Transverse colon (tissue), 4 donors: ENCODE results near the gene CSRP3. TPM values are rescaled to one million over a fixed set of nuclear protein-coding genes. Genes with fewer than 3 reads are reported as not detected.

Experiments used
- DNase-seq: peaks from one replicate; pipeline ENCODE4 v3.0.0-alpha.2; 2019
- H3K27ac ChIP-seq, 4 donors: fragments of 200-600 bp; sonication (generic); 2 replicates each; pipeline ENCODE4 v1.5.1; 2016 to 2018; ENCODE audit warnings: inconsistent platforms in 4 of 4
- H3K27me3 ChIP-seq: fragments of 200-600 bp; sonication (generic); 2 replicates; pipeline ENCODE4 v1.5.1; 2017; ENCODE audit warnings: inconsistent platforms
- H3K36me3 ChIP-seq, 4 donors: fragments of 200-600 bp; sonication (generic); 2 replicates each; pipeline ENCODE4 v1.5.1; 2017 to 2019; ENCODE audit warnings: inconsistent platforms in 4 of 4
- H3K4me1 ChIP-seq, 4 donors: fragments of 200-600 bp; sonication (generic); 2 replicates each; pipeline ENCODE4 v1.5.1; 2017 to 2020; ENCODE audit warnings: inconsistent platforms in 4 of 4
- H3K4me3 ChIP-seq, 4 donors: fragments of 200-600 bp; sonication (generic); 1 replicate in 1 of 4; 2 replicates in 3 of 4; pipeline versions ENCODE4 v1.5.1 to v1.6.1; 2017 to 2019; ENCODE audit warnings: inconsistent platforms in 4 of 4
- H3K9me3 ChIP-seq, 2 donors: fragments of 200-600 bp; sonication (generic); 2 replicates each; pipeline ENCODE4 v1.5.1; 2017 to 2019; ENCODE audit warnings: inconsistent platforms in 2 of 2
- EP300 ChIP-seq: sonication (generic); formaldehyde crosslinking; IDR thresholded peaks from one replicate; pipeline ENCODE4 v1.6.1; 2017; ENCODE audit warnings: antibody characterized with exemption, low read depth
- POLR2A ChIP-seq: fragments of 450-650 bp; IDR thresholded peaks from one replicate; pipeline ENCODE4 v1.6.1; 2016; ENCODE audit warnings: antibody characterized with exemption, mild to moderate bottlenecking, moderate library complexity
- POLR2AphosphoS5 ChIP-seq, 3 donors: sonication (generic); formaldehyde crosslinking; IDR thresholded peaks; one replicate each; pipeline ENCODE4 v1.6.1; 2016; ENCODE audit warnings: antibody characterized with exemption in 3 of 3
- WGBS, 2 donors: methylation state at CpG; one replicate each; pipeline ENCODE4 v1.1.5; 2018; ENCODE audit warnings: low coverage in 1 of 2; 5-methylcytosine and 5-hydroxymethylcytosine counted together
- in situ Hi-C, 4 donors: fragments of 200-750 bp; cut with MboI; loops; one replicate each; pipeline versions ENCODE4 v1.15.0 to v1.15.1; 2017; ENCODE audit warnings: low sequenced_read_pairs in 3 of 4, low pct_ligation_motif_present in 1 of 4, low pct_unique_long_range_greater_than_20kb in 1 of 4
- intact Hi-C: fragments of 100-400 bp; cut with DNase I; formaldehyde crosslinking; loops from one replicate; pipeline ENCODE4 v1.15.1; 2023; ENCODE audit warnings: low total_unique reads
- total RNA-seq, 4 donors: library from RNA; depleted of rRNA; stranded (reverse); fragments of >200 nt; gene quantifications; one replicate each; pipeline ENCODE4 v1.1.0, GENCODE V29; 2016
- TF ChIP-seq, protein P1 (sequence below), 5 experiments: fragments of 200-600 bp in 3 of 5; fragments of 450-650 bp in 2 of 5; sonication (generic) in 3 of 5; IDR thresholded peaks; 1 replicate in 2 of 5; 2 replicates in 3 of 5; pipeline ENCODE4 v1.5.1; 2016 to 2017; ENCODE audit warnings: antibody characterized with exemption in 5 of 5, inconsistent platforms in 3 of 5, mild to moderate bottlenecking in 2 of 5, moderate library complexity in 1 of 5

CSRP3 gene
- total RNA-seq, 4 donors from 2014 or later: not detected

DNA sequence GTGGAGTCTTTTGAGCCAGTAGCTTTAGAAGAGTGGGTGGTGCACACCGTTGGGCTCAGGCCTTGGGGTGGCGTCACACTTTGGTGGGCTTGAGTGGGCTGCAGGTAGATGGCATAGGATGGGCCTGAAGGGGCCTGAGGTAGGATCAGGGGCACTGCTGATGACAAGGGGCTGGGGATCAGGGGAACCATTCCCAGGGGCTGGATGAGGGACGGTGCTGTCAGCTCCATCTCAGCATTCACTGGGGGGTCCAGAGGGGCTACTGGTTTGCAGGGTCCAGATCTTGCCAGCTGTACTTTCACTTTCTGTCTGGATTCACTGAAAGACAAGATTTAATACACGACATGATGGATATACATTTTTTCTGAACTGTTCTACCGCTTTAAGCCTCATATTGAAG is 27.9 kb upstream of the CSRP3 start:
- DNase-seq: no peak
- peaks cover 0 to 12% (median 5%) of the 10 kb centered on the region in 4 donors for H3K4me1 ChIP-seq
- in situ Hi-C loops (no loop called here), intact Hi-C loops (no loop called here)
- H3K27me3 ChIP-seq: no peaks in the 10 kb centered on the region
- no peaks in the 10 kb centered on the region for H3K36me3 ChIP-seq
- no peak overlapping the region for H3K27ac ChIP-seq
- H3K4me3 ChIP-seq: no peak overlapping the region
- 89 to 91% methylated on average over 2 to 5 of the region's 5 CpGs for WGBS, 2 donors
- H3K9me3 ChIP-seq: no peaks in the 10 kb centered on the region
- TF ChIP-seq, protein P1, sequence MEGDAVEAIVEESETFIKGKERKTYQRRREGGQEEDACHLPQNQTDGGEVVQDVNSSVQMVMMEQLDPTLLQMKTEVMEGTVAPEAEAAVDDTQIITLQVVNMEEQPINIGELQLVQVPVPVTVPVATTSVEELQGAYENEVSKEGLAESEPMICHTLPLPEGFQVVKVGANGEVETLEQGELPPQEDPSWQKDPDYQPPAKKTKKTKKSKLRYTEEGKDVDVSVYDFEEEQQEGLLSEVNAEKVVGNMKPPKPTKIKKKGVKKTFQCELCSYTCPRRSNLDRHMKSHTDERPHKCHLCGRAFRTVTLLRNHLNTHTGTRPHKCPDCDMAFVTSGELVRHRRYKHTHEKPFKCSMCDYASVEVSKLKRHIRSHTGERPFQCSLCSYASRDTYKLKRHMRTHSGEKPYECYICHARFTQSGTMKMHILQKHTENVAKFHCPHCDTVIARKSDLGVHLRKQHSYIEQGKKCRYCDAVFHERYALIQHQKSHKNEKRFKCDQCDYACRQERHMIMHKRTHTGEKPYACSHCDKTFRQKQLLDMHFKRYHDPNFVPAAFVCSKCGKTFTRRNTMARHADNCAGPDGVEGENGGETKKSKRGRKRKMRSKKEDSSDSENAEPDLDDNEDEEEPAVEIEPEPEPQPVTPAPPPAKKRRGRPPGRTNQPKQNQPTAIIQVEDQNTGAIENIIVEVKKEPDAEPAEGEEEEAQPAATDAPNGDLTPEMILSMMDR (IDR thresholded peaks at IDR 0.05): no peak
- TF ChIP-seq EP300 (no peak), POLR2A (no peak), POLR2AphosphoS5 (IDR thresholded peaks at IDR 0.05) (no peak)

DNA sequence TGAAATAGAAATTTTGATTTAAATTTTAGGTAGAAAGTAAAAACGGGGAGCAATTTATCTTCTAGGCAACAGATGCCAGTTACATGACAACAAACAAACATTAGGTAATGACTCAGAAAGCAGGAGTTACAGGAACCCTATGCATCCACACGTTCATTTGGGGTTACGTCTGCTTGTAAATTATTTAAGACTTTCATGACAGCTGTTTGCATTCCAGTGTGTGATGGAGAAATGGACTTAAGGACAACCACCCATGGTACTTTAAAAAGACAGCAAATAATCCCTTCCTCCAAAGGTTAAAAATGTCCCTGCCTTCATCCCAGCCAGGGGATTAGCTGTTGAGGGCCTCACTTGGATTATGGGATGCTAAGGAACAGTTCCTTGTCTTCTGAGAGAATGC is 27.2 kb upstream of the CSRP3 start:
- TF ChIP-seq POLR2A: no peak
- TF ChIP-seq, protein P1 (IDR thresholded peaks at IDR 0.05): no peak

GRCh38 chr11:19226378-19227195 is 24.8 kb upstream of the CSRP3 start:
- DNase-seq: no peak

More for the DNA sequence above, 27.2 kb upstream of the CSRP3 start:
- H3K36me3 ChIP-seq: no peaks in the 10 kb centered on the region
- in situ Hi-C loops (no loop called here), intact Hi-C loops (no loop called here)
- WGBS, 2 donors: 79 to 82% methylated on average over 3 of the region's 3 CpGs
- DNase-seq: no peak
- peaks cover 0 to 12% (median 5%) of the 10 kb centered on the region in 4 donors for H3K4me1 ChIP-seq
- no peak overlapping the region for H3K27ac ChIP-seq
- no peaks in the 10 kb centered on the region for H3K9me3 ChIP-seq
- H3K27me3 ChIP-seq: no peaks in the 10 kb centered on the region
- no peak overlapping the region for H3K4me3 ChIP-seq

DNA sequence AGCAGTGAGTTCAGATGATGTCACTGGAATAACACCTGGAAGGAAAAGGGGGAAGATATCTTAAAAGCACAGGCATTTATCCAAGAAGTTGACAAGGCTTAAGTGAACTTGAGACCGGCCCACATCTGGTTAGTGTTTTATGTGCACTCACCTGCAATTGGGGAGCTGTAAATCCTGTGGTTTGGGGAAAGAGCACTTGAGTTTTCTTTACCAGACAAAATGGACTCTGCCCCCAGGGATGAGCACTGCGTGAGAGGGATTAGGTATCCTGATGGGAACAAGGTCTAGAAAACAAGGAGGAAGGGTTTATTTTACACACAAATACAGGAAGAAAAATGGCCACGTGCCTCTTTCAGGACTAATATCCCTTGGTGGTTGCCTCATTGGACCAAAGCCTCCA is 23.8 kb upstream of the CSRP3 start:
- peak; percentile 45 for DNase-seq
- H3K36me3 ChIP-seq: no peaks in the 10 kb centered on the region
- in situ Hi-C loops (no loop called here), intact Hi-C loops (no loop called here)
- TF ChIP-seq POLR2AphosphoS5 (IDR thresholded peaks at IDR 0.05) (no peak), EP300 (no peak), POLR2A (no peak)
- TF ChIP-seq, protein P1 (IDR thresholded peaks at IDR 0.05): no peak
- H3K27me3 ChIP-seq: no peaks in the 10 kb centered on the region
- H3K4me1 ChIP-seq: peaks cover 0 to 18% (median 7%) of the 10 kb centered on the region in 4 donors
- H3K27ac ChIP-seq: peak overlapping the region in 3 of 4 donors; percentile 1 to 63 (median 25)
- no peaks in the 10 kb centered on the region for H3K9me3 ChIP-seq
- 58 to 65% methylated on average over 2 to 3 of the region's 3 CpGs for WGBS, 2 donors
- H3K4me3 ChIP-seq: no peak overlapping the region

More at GRCh38 chr11:19226378-19227195, 24.8 kb upstream of the CSRP3 start:
- Histone ChIP-seq H3K4me1 (peaks cover 0 to 12% (median 5%) of the 10 kb centered on the region in 4 donors), H3K27me3 (no peaks in the 10 kb centered on the region), H3K36me3 (no peaks in the 10 kb centered on the region), H3K27ac (peak overlapping the region in 1 of 4 donors; percentile 63), H3K9me3 (no peaks in the 10 kb centered on the region), H3K4me3 (no peak overlapping the region)
- intact Hi-C loops: no loop called here
- TF ChIP-seq EP300 (no peak), POLR2A (no peak), POLR2AphosphoS5 (IDR thresholded peaks at IDR 0.05) (no peak)
- TF ChIP-seq, protein P1 (IDR thresholded peaks at IDR 0.05): no peak
- in situ Hi-C loops: no loop called here
- 83 to 85% methylated on average over 6 of the region's 6 CpGs for WGBS, 2 donors
